Measurements from ENCODE around the gene PIP5K1C.

DNA sequence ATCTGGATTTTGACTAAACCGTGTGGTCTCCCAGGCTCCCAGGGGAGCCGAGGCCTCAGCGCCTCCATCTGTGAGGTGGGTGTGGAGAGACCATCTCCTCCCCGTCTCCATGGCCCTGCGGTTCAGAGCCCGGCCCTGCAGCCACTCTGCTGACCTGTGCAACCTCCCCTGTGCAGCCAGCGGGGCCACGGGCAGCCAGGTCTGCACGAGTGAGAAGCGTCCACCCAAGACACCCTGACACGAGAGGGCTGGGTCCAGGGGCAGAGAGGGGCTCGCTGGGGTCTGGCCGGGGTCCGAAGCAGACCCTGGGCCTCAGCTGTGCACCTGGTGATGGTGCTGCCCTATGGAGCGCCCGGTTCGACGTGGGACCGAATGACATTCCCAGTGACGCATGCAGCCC is 63.3 kb downstream of the PIP5K1C start:
- TF ChIP-seq, protein P1, sequence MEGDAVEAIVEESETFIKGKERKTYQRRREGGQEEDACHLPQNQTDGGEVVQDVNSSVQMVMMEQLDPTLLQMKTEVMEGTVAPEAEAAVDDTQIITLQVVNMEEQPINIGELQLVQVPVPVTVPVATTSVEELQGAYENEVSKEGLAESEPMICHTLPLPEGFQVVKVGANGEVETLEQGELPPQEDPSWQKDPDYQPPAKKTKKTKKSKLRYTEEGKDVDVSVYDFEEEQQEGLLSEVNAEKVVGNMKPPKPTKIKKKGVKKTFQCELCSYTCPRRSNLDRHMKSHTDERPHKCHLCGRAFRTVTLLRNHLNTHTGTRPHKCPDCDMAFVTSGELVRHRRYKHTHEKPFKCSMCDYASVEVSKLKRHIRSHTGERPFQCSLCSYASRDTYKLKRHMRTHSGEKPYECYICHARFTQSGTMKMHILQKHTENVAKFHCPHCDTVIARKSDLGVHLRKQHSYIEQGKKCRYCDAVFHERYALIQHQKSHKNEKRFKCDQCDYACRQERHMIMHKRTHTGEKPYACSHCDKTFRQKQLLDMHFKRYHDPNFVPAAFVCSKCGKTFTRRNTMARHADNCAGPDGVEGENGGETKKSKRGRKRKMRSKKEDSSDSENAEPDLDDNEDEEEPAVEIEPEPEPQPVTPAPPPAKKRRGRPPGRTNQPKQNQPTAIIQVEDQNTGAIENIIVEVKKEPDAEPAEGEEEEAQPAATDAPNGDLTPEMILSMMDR (IDR thresholded peaks at IDR 0.05): no peak
- no peak for TF ChIP-seq POLR2A (IDR thresholded peaks at IDR 0.05)
- no peak for TF ChIP-seq POLR2AphosphoS5 (IDR thresholded peaks at IDR 0.05)
